HG03066 (cell line): ENCODE results near the gene MDH1.

ENCODE experiments used
- ATAC-seq: cut with Tn5 transposase; IDR thresholded peaks from one replicate; pipeline ENCODE4 v1.9.1; 2021; ENCODE audit warnings: low read depth; ENCODE audit not compliant: unreplicated experiment

The MDH1 gene

GRCh38 chr2:63628403-63628942 lies 39.7 kb downstream of the MDH1 start:
- no peak for ATAC-seq

- ATAC-seq: no peak
Measured at GRCh38 chr2:63631501-63631900, 42.7 kb downstream of the MDH1 start.

- ATAC-seq: no peak
Measured at GRCh38 chr2:63632382-63632781, 43.6 kb downstream of the MDH1 start.

DNA sequence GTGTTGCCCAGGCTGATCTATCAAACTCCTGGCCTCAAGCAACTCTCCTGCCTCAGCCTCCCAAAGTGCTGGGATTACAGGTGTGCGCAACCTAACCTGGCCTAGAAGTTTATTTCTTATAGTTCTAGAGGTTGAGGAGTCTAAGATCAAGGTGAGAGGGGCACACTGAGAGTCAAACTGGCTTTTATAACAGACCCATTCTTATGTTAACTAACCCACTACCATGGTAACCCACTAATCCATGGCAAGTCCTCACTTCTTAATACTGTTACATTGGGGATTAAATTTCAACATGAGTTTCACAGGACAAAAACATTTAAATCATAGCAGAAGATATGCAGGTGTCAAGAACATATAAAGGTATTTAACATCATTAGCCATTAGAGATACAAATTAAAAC lies 50.6 kb downstream of the MDH1 start:
- ATAC-seq: no peak

DNA sequence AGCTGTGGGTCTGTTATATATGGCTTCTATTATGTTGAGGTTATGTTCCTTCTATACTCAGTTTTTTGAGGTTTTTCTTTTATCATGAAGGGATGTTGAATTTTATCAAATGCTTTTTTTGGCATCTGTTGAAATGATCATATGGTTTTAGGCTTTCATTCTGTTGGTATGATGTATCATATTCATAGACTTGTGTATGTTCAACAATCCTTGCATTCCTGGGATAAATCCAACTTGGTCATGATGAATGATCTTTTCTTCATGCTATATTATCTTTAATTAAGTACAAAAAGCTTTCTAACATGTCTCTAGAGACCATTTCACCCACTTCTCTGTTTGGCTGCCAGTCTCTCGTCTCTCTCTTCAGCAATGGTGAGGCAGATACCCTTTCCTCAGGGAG lies 54.2 kb downstream of the MDH1 start:
- ATAC-seq: no peak

- ATAC-seq: no peak
Measured at GRCh38 chr2:63643486-63643885, 54.7 kb downstream of the MDH1 start.

DNA sequence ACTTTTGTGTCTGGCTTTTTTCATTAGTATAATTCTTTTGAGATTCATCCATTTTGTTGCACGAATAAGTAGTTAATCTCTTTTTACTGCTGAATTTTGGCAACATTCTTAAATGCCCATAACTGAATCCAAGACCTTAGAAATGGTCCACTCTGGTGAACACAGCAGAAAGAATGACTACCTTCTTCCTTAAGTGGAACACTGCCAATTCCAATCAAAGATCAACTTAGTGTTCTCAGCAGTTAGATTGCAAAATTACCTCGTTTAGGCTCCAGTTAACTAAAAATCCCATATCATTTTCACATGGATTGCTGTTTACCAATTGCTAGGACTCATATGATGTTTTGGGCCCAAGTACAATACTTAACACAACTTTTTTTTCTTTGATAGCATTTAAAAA lies 59.9 kb downstream of the MDH1 start:
- no peak for ATAC-seq

GRCh38 chr2:63649829-63650228 lies 61.1 kb downstream of the MDH1 start:
- ATAC-seq: no peak

DNA sequence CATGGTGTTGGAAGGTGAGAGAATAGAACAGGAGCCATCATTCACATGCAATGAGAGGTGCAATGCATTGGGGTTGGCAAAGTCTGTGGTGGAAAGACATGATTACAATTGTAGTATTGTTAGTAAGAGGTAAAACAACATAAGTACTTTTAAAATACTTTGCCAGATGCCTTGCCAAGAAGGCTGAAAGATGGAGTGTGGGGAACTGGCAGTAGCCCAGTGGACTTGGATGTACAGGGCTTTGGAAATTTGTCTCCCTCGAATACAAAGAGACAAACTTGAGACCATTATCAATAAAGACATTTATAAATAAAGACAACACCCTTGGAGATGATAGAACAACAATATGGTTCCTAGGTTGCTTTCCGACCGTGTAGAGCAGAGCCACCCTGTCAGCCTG lies 62.0 kb downstream of the MDH1 start:
- ATAC-seq: no peak

GRCh38 chr2:63651356-63651755 lies 62.6 kb downstream of the MDH1 start:
- ATAC-seq: no peak

DNA sequence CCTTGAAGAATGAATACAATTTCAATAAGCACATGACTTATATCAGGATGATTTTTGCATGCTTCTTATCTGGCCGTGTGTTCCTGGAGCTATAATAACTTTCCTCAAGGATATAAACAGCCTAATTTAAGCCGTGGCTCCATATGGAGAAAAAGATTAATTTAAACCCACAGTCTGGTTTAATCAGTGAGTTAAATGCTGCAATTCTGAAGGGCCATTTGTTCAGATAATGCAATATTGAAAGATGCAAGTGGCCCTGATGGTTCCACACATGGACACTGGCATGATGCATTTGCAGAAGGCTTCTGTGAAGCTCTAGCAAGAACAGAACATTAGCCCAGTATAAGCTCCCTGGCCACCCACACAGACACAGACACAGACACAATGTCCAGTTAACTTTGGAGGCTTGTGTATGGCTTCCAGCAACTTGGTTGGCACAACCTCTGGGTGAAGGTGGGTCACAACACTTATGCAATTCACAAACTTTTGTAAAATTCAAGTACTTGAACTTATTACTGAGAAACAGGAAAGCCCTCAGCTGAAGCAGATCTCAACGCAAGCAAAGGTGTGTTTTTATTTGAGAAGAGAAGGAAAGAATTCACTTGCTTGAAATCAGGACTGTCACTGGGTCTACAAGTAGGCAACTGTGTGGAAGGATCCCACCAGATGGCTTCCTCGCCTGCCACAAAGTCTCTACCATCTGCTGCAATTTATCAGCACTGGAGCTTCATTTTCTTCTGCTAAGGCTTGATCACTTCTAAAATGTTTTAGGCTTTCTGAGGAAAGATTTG lies 63.3 kb downstream of the MDH1 start:
- ATAC-seq: no peak

DNA sequence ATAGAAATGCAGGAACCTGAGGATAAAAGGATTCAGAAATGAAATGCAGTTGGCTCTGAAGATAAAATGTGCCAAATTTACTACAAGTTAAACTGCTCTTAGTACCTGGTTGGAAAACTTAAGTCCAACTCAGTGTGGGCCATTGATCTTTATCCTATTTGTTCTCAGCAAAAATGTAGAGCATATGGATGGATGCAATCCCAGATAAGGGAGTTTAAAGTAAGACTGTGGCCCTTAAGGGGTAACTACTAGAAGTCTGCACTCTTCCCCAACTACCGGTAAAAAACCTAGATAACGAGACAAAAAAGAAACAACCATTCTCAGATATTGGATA lies 63.9 kb downstream of the MDH1 start:
- no peak for ATAC-seq

GRCh38 chr2:63654959-63655358 lies 66.2 kb downstream of the MDH1 start:
- ATAC-seq: peak; percentile 88
